Keratinocyte (primary cell): Measurements from ENCODE around the gene CCDC33. TPM values are rescaled to one million over a fixed set of nuclear protein-coding genes. Genes with fewer than 3 reads are reported as not detected.

Source experiments
- DNase-seq: peaks from one replicate; pipeline ENCODE4 v3.0.0-alpha.2; 2011; ENCODE audit warnings: low read depth, missing footprints, low spot score
- FAIRE-seq: peaks from 2 replicates; lab custom pipeline; 2011; peaks lifted over from hg19 to GRCh38; lab: Jason Lieb, UNC
- H2AFZ ChIP-seq: 2 replicates; pipeline ENCODE4 v1.6.0; 2012; ENCODE audit warnings: low read length, control low read depth, inconsistent platforms; ENCODE audit not compliant: control insufficient read depth
- H3K27ac ChIP-seq: 2 replicates; pipeline ENCODE4 v1.5.1; 2011; ENCODE audit warnings: low read length; ENCODE audit not compliant: control insufficient read depth, insufficient read depth
- H3K27me3 ChIP-seq: 3 replicates; pipeline ENCODE4 v1.6.0; 2011; ENCODE audit warnings: low read length; ENCODE audit not compliant: control insufficient read depth, insufficient read depth; ENCODE audit errors: extremely low read depth
- H3K36me3 ChIP-seq, 2 experiments: 2 replicates in 1 of 2; 3 replicates in 1 of 2; pipeline ENCODE4 v1.5.1; 2011; ENCODE audit warnings: low read length in 2 of 2, mild to moderate bottlenecking in 1 of 2; ENCODE audit not compliant: control insufficient read depth in 2 of 2, insufficient read depth in 2 of 2; ENCODE audit errors: extremely low read depth in 1 of 2
- H3K4me1 ChIP-seq: 3 replicates; pipeline ENCODE4 v1.5.1; 2011; ENCODE audit warnings: low read length; ENCODE audit not compliant: control insufficient read depth, insufficient read depth; ENCODE audit errors: extremely low read depth
- H3K4me2 ChIP-seq: 3 replicates; pipeline ENCODE4 v1.6.0; 2011; ENCODE audit warnings: low read depth, low read length; ENCODE audit not compliant: control insufficient read depth, insufficient read depth; ENCODE audit errors: extremely low read depth
- H3K4me3 ChIP-seq, 3 experiments: fragments of 200-600 bp in 1 of 3; sonication (generic) in 1 of 3; 2 replicates in 2 of 3; 3 replicates in 1 of 3; pipeline ENCODE4 v1.5.1; 2011 to 2016; ENCODE audit warnings: low read length in 3 of 3, mild to moderate bottlenecking in 3 of 3, control low read depth in 2 of 3, inconsistent platforms in 1 of 3, low read depth in 1 of 3, mixed read lengths in 1 of 3, mixed run types in 1 of 3, moderate library complexity in 1 of 3; ENCODE audit not compliant: control insufficient read depth in 2 of 3, insufficient read depth in 2 of 3; ENCODE audit errors: extremely low read depth in 1 of 3
- H3K79me2 ChIP-seq: 2 replicates; pipeline ENCODE4 v1.6.0; 2012; ENCODE audit warnings: low read length; ENCODE audit not compliant: control insufficient read depth, insufficient read depth
- H3K9ac ChIP-seq: 3 replicates; pipeline ENCODE4 v1.6.0; 2011; ENCODE audit warnings: low read length; ENCODE audit not compliant: control insufficient read depth, insufficient read depth; ENCODE audit errors: extremely low read depth
- H3K9me1 ChIP-seq: 3 replicates; pipeline ENCODE4 v1.6.0; 2011; ENCODE audit warnings: low read length; ENCODE audit not compliant: control insufficient read depth, insufficient read depth; ENCODE audit errors: extremely low read depth
- H3K9me3 ChIP-seq: 2 replicates; pipeline ENCODE4 v1.5.1; 2012; ENCODE audit warnings: low read depth, low read length; ENCODE audit not compliant: control insufficient read depth
- H4K20me1 ChIP-seq: 3 replicates; pipeline ENCODE4 v1.6.0; 2011; ENCODE audit warnings: low read length; ENCODE audit not compliant: control insufficient read depth, insufficient read depth; ENCODE audit errors: extremely low read depth
- EZH2 ChIP-seq: IDR thresholded peaks from one replicate; pipeline ENCODE4 v1.6.1; 2012; ENCODE audit warnings: inconsistent platforms, mild to moderate bottlenecking, low read length, moderate library complexity
- dilution Hi-C: fragments of 300-500 bp; cut with MboI; formaldehyde crosslinking; loops from one replicate; pipeline ENCODE4 v1.7.0; 2020; ENCODE audit warnings: low sequenced_read_pairs; ENCODE audit not compliant: extremely low pct_ligation_motif_present
- polyA plus RNA-seq, 5 experiments: library from polyadenylated mRNA; depleted of rRNA in 3 of 5; stranded (reverse) in 3 of 5; stranded (forward) in 1 of 5; unstranded in 1 of 5; fragments of >200 nt; gene quantifications; 1 replicate in 1 of 5; 2 replicates in 3 of 5; 3 replicates in 1 of 5; pipeline versions ENCODE4 v1.2.1 to v1.2.3, GENCODE V29; 2011 to 2012; ENCODE audit warnings: missing spikeins in 2 of 5, low read depth in 1 of 5, low replicate concordance in 1 of 5
- TF ChIP-seq, protein P1 (sequence below), 3 experiments: IDR thresholded peaks in 1 of 3; conservative IDR thresholded peaks in 1 of 3; optimal IDR thresholded peaks in 1 of 3; 2 replicates in 2 of 3; 3 replicates in 1 of 3; pipeline versions ENCODE3 to v1.5.1; 2011; ENCODE audit warnings: low read length in 3 of 3, mild to moderate bottlenecking in 3 of 3, moderate library complexity in 2 of 3, control low read depth in 1 of 3, inconsistent platforms in 1 of 3; ENCODE audit not compliant: insufficient read depth in 2 of 3; ENCODE audit errors: extremely low read depth in 1 of 3

Gene CCDC33
- polyA plus RNA-seq, 1 donor (not counting 4 experiments of a cell fraction or from before 2014, with no cell fraction given): not detected

DNA sequence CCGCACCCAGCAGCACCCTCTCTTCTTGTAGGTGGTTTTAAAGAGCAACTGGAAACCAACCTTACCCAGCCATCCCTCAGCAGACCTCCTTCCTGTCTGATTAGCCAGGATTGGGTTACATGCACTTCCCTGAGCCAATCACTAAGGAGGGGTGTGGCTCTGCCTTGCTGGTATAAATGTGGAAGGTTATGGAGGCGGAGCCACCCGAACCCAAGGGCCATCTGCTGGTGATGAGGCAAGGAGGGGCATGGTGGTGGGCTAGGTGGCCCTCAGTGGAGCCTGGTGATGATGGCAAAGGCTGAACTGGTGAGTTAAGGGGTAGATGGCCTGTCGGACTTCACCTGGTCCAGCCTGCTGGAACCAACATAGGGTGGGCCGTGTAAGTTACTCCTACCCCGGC is 39.8 kb downstream of the CCDC33 start:
- H3K4me3 ChIP-seq: no peak overlapping the region
- no peak overlapping the region for H2AFZ ChIP-seq
- no peak overlapping the region for H3K27ac ChIP-seq
- no peak overlapping the region for H3K9ac ChIP-seq
- no peaks in the 10 kb centered on the region for H4K20me1 ChIP-seq
- FAIRE-seq (no peak), DNase-seq (no peak)
- H3K4me2 ChIP-seq: no peak overlapping the region
- TF ChIP-seq, protein P1, sequence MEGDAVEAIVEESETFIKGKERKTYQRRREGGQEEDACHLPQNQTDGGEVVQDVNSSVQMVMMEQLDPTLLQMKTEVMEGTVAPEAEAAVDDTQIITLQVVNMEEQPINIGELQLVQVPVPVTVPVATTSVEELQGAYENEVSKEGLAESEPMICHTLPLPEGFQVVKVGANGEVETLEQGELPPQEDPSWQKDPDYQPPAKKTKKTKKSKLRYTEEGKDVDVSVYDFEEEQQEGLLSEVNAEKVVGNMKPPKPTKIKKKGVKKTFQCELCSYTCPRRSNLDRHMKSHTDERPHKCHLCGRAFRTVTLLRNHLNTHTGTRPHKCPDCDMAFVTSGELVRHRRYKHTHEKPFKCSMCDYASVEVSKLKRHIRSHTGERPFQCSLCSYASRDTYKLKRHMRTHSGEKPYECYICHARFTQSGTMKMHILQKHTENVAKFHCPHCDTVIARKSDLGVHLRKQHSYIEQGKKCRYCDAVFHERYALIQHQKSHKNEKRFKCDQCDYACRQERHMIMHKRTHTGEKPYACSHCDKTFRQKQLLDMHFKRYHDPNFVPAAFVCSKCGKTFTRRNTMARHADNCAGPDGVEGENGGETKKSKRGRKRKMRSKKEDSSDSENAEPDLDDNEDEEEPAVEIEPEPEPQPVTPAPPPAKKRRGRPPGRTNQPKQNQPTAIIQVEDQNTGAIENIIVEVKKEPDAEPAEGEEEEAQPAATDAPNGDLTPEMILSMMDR (optimal IDR thresholded peaks at IDR 0.05 in 1 of 3, IDR thresholded peaks at IDR 0.05 in 1 of 3, conservative IDR thresholded peaks at IDR 0.05 in 1 of 3; ENCODE audit: extremely low read depth in 1 of 3, insufficient read depth in 2 of 3, low read length in 3 of 3): no peak
- TF ChIP-seq EZH2: no peak
- H3K4me1 ChIP-seq: no peaks in the 10 kb centered on the region
- no peaks in the 10 kb centered on the region for H3K9me1 ChIP-seq
- dilution Hi-C loops: no loop called here
- H3K79me2 ChIP-seq: no peaks in the 10 kb centered on the region
- H3K27me3 ChIP-seq: peaks cover 33% of the 10 kb centered on the region
- H3K36me3 ChIP-seq: no peaks in the 10 kb centered on the region
- no peaks in the 10 kb centered on the region for H3K9me3 ChIP-seq

DNA sequence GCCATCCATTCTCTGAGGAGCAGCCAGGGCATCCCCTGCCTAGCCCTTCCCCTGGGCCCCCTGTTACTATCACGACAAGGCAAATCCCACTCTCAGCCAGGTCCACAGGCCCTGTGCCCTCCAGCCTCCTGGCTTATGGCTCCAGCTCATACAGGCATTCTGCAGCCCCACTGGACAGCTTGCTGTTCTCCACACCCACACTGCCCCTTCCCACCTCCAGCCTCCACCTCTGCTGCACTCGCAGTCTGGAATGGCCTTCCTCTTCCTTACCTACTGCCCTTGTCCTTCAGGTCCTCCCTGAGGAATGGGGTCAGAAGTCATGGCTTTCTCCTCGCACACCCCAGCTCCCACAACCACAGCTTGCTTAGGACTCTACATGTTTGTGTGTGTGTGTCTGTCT is 40.4 kb downstream of the CCDC33 start:
- Histone ChIP-seq H2AFZ (no peak overlapping the region), H3K9me3 (no peaks in the 10 kb centered on the region), H3K4me2 (no peak overlapping the region), H3K4me1 (no peaks in the 10 kb centered on the region), H3K9ac (no peak overlapping the region), H3K27me3 (peaks cover 31% of the 10 kb centered on the region), H3K9me1 (no peaks in the 10 kb centered on the region), H3K36me3 (no peaks in the 10 kb centered on the region), H4K20me1 (no peaks in the 10 kb centered on the region), H3K4me3 (no peak overlapping the region), H3K27ac (no peak overlapping the region), H3K79me2 (no peaks in the 10 kb centered on the region)
- dilution Hi-C loops: no loop called here
- no peak for FAIRE-seq
- DNase-seq: no peak
- no peak for TF ChIP-seq EZH2
- TF ChIP-seq, protein P1 (optimal IDR thresholded peaks at IDR 0.05 in 1 of 3, IDR thresholded peaks at IDR 0.05 in 1 of 3, conservative IDR thresholded peaks at IDR 0.05 in 1 of 3; ENCODE audit: extremely low read depth in 1 of 3, insufficient read depth in 2 of 3, low read length in 3 of 3): no peak
